Panc1 (cell line): Measurements from ENCODE around the gene HS2ST1. TPM values are rescaled to one million over a fixed set of nuclear protein-coding genes. Genes with fewer than 3 reads are reported as not detected.

ENCODE experiments used
- ATAC-seq: fragments of 200-7000 bp; cut with Tn5 transposase; 2 replicates; pipeline ENCODE4 v1.9.1; 2020; ENCODE audit warnings: mild to moderate bottlenecking, moderate library complexity
- BruUV-seq: library from RNA; stranded (reverse); fragments of 400-500 nt; replicated peaks from 2 replicates; lab custom pipeline; 2021; lab: Mats Ljungman, UMichigan
- CTCF ChIA-PET: fragments of 300-600 bp; sonication (Branson Sonifier 250); formaldehyde crosslinking; loops from one replicate; lab custom pipeline; 2022; ENCODE audit warnings: antibody characterized with exemption; lab: Charles Lee
- POLR2A ChIA-PET: fragments of 300-600 bp; sonication (Branson Sonifier 250); formaldehyde crosslinking; loops from one replicate; lab custom pipeline; 2022; ENCODE audit warnings: antibody characterized with exemption; lab: Charles Lee
- DNase-seq: peaks from one replicate; pipeline ENCODE4 v3.0.0-alpha.2; 2010; ENCODE audit warnings: low read depth, low spot score
- H3K27ac ChIP-seq: 2 replicates; pipeline ENCODE4 v1.5.1; 2011; ENCODE audit warnings: mild to moderate bottlenecking, low read length, inconsistent platforms
- H3K27me3 ChIP-seq: fragments of 200-500 bp; sonication (Bioruptor generic); 2 replicates; pipeline ENCODE4 v1.6.0; 2014; ENCODE audit warnings: low read length, inconsistent platforms; ENCODE audit not compliant: control insufficient read depth, insufficient read depth
- H3K36me3 ChIP-seq: fragments of 200-500 bp; sonication (Bioruptor generic); 2 replicates; pipeline ENCODE4 v1.5.1; 2014; ENCODE audit warnings: inconsistent platforms, mild to moderate bottlenecking, low read length, moderate library complexity; ENCODE audit not compliant: control insufficient read depth, insufficient read depth
- H3K4me1 ChIP-seq: 2 replicates; pipeline ENCODE4 v1.5.1; 2011; ENCODE audit warnings: inconsistent platforms, mild to moderate bottlenecking, low read length, moderate library complexity; ENCODE audit not compliant: control insufficient read depth, insufficient read depth
- H3K4me3 ChIP-seq, 2 experiments: 2 replicates each; pipeline ENCODE4 v1.5.1; 2011 to 2012; ENCODE audit warnings: low read depth in 2 of 2, low read length in 2 of 2, mild to moderate bottlenecking in 2 of 2, inconsistent platforms in 1 of 2, moderate library complexity in 1 of 2
- H3K9me3 ChIP-seq: fragments of 200-500 bp; sonication (Bioruptor generic); 2 replicates; pipeline ENCODE4 v1.5.1; 2014; ENCODE audit warnings: low read depth, mild to moderate bottlenecking, inconsistent platforms, low read length, moderate library complexity; ENCODE audit not compliant: control insufficient read depth, insufficient read depth
- POLR2AphosphoS5 ChIP-seq: IDR thresholded peaks from 2 replicates; pipeline ENCODE4 v1.6.1; 2012; ENCODE audit warnings: mild to moderate bottlenecking, low read depth, low read length, moderate library complexity
- SIN3A ChIP-seq: IDR thresholded peaks from 2 replicates; pipeline ENCODE4 v1.6.1; 2012; ENCODE audit warnings: low read depth, mild to moderate bottlenecking, low read length, moderate library complexity, borderline replicate concordance; ENCODE audit not compliant: insufficient read depth
- TCF7L2 ChIP-seq: IDR thresholded peaks from 2 replicates; pipeline ENCODE4 v1.6.1; 2011; ENCODE audit warnings: mild to moderate bottlenecking, low read depth, low read length, inconsistent platforms
- in situ Hi-C: cut with HindIII; loops from 2 replicates; pipeline ENCODE4 v1.10.0; 2016; ENCODE audit warnings: low sequenced_read_pairs, low pct_unique_long_range_greater_than_20kb
- intact Hi-C: fragments of 100-400 bp; cut with micrococcal nuclease; formaldehyde crosslinking; loops from one replicate; pipeline ENCODE4 v1.10.0; 2022; ENCODE audit not compliant: unreplicated experiment
- total RNA-seq: library from RNA; stranded (reverse); gene quantifications from one replicate; pipeline ENCODE4 v1.2.1, GENCODE V29; 2021; ENCODE audit not compliant: unreplicated experiment
- TF ChIP-seq, protein P1 (sequence below), 2 experiments: IDR thresholded peaks; 2 replicates each; pipeline ENCODE4 v1.6.1; 2011 to 2012; ENCODE audit warnings: low read depth in 2 of 2, control low read depth in 1 of 2, low read length in 1 of 2, mild to moderate bottlenecking in 1 of 2, moderate library complexity in 1 of 2; ENCODE audit not compliant: insufficient read depth in 1 of 2
- TF ChIP-seq, protein P2 (sequence below): fragments of 450-650 bp; IDR thresholded peaks from 2 replicates; pipeline ENCODE4 v1.5.1; 2017; ENCODE audit warnings: mild to moderate bottlenecking

HS2ST1 gene
- total RNA-seq, 1 experiment from 2014 or later, result 81.0 TPM

DNA sequence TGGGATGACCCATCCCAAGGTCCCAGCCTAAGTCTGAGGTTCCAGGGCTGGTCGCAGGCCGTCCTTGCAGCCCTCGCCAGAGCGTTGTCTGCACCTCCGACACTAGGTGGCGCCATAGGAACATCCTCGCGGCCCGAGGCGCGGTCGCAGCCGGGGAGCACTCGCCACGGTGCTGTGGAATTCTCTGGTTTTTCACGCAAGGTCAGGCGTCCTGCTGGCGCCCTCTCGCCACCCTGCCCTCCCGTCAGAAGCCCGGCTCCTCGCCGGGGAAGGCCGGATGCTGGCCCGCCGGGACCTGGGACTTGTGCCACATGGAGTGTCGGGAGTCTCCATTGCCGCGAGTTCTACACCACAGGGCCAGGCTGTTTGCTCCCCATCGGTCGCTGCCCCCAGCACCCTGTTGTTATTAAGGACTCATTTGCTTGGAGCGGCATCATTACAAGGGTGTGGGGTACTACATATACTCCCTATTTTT, 217.4 kb downstream of the HS2ST1 start:
- intact Hi-C loops, result loop anchor here (10.0 kb wide), 2 partner anchors 153 to 193 kb away; partner anchors contain the start of gene LMO4
- H3K27me3 ChIP-seq, result peaks cover 7% of the 10 kb centered on the region
- H3K4me3 ChIP-seq, result peak overlapping the region; percentile 45 to 68
- DNase-seq (peak; percentile 30), ATAC-seq (peak; percentile 98)
- H3K27ac ChIP-seq, result peak overlapping the region; percentile 58
- no peaks in the 10 kb centered on the region for H3K9me3 ChIP-seq
- POLR2A ChIA-PET, result no interaction called here
- CTCF ChIA-PET, result no interaction called here
- H3K4me1 ChIP-seq, result no peaks in the 10 kb centered on the region
- in situ Hi-C loops, result no loop called here
- TF ChIP-seq POLR2AphosphoS5, result no peak
- TF ChIP-seq, protein P1, sequence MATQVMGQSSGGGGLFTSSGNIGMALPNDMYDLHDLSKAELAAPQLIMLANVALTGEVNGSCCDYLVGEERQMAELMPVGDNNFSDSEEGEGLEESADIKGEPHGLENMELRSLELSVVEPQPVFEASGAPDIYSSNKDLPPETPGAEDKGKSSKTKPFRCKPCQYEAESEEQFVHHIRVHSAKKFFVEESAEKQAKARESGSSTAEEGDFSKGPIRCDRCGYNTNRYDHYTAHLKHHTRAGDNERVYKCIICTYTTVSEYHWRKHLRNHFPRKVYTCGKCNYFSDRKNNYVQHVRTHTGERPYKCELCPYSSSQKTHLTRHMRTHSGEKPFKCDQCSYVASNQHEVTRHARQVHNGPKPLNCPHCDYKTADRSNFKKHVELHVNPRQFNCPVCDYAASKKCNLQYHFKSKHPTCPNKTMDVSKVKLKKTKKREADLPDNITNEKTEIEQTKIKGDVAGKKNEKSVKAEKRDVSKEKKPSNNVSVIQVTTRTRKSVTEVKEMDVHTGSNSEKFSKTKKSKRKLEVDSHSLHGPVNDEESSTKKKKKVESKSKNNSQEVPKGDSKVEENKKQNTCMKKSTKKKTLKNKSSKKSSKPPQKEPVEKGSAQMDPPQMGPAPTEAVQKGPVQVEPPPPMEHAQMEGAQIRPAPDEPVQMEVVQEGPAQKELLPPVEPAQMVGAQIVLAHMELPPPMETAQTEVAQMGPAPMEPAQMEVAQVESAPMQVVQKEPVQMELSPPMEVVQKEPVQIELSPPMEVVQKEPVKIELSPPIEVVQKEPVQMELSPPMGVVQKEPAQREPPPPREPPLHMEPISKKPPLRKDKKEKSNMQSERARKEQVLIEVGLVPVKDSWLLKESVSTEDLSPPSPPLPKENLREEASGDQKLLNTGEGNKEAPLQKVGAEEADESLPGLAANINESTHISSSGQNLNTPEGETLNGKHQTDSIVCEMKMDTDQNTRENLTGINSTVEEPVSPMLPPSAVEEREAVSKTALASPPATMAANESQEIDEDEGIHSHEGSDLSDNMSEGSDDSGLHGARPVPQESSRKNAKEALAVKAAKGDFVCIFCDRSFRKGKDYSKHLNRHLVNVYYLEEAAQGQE (IDR thresholded peaks at IDR 0.05; ENCODE audit: insufficient read depth in 1 of 2, low read depth in 2 of 2, low read length in 1 of 2), result 0 out of 4 replicates have a peak, but pooled peaks of 1 of the 2 experiments have one; percentile 60
- no peak for TF ChIP-seq SIN3A
- no peak for TF ChIP-seq TCF7L2
- TF ChIP-seq, protein P2, sequence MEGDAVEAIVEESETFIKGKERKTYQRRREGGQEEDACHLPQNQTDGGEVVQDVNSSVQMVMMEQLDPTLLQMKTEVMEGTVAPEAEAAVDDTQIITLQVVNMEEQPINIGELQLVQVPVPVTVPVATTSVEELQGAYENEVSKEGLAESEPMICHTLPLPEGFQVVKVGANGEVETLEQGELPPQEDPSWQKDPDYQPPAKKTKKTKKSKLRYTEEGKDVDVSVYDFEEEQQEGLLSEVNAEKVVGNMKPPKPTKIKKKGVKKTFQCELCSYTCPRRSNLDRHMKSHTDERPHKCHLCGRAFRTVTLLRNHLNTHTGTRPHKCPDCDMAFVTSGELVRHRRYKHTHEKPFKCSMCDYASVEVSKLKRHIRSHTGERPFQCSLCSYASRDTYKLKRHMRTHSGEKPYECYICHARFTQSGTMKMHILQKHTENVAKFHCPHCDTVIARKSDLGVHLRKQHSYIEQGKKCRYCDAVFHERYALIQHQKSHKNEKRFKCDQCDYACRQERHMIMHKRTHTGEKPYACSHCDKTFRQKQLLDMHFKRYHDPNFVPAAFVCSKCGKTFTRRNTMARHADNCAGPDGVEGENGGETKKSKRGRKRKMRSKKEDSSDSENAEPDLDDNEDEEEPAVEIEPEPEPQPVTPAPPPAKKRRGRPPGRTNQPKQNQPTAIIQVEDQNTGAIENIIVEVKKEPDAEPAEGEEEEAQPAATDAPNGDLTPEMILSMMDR, result peak; percentile 98
- no TSS peak for BruUV-seq
- no peaks in the 10 kb centered on the region for H3K36me3 ChIP-seq

DNA sequence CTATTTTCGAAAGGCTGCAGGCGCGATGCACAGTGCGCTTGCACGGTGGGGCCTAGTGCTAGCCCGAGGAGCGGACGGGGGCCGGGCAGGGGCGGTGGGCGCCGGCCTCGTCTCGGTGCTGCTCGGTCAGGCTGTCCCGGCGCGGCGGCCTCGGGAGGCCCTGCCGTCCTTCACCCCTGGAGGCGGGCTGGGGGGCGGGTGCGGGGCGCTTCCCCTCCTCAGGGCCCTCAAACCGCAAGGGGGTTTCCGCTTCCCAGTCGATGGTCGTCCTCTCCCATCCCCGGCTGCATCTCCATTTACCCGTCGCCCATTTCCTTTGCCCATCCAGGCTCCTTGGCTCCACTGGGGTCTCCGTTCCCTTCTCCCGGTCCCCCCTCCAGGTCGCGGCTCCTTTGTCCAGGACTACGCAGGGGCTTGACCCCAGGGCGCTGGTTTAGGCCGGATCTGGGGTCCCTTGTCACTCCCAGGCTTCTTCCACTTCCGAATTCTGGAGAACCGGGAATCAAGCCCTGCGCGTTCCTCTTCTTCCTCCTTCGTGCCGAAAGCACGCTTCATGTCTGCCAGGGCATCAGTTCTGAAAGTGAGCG, 217.9 kb downstream of the HS2ST1 start:
- H3K36me3 ChIP-seq, result no peaks in the 10 kb centered on the region
- DNase-seq (no peak), ATAC-seq (peak; percentile 36; the same call in 1 of the 2 replicates)
- TF ChIP-seq, protein P1 (IDR thresholded peaks at IDR 0.05; ENCODE audit: insufficient read depth in 1 of 2, low read depth in 2 of 2, low read length in 1 of 2), result no peak
- no peak for TF ChIP-seq SIN3A
- TF ChIP-seq, protein P2, result no peak
- TF ChIP-seq TCF7L2, result no peak
- no peak for TF ChIP-seq POLR2AphosphoS5
- no peak overlapping the region for H3K27ac ChIP-seq
- no TSS peak for BruUV-seq
- H3K27me3 ChIP-seq, result peaks cover 9% of the 10 kb centered on the region
- H3K4me1 ChIP-seq, result no peaks in the 10 kb centered on the region
- H3K4me3 ChIP-seq, result peak overlapping the region; percentile 45 to 68
- in situ Hi-C loops (no loop called here), intact Hi-C loops (loop anchor here (10.0 kb wide), 2 partner anchors 152 to 192 kb away; partner anchors contain the start of gene LMO4)
- H3K9me3 ChIP-seq, result no peaks in the 10 kb centered on the region
- POLR2A ChIA-PET, result no interaction called here
- CTCF ChIA-PET, result no interaction called here
